Neural progenitor cell (in vitro differentiated cells): ENCODE results near the gene CDC5L. TPM values are rescaled to one million over a fixed set of nuclear protein-coding genes. Genes with fewer than 3 reads are reported as not detected.

Experiments
- DNase-seq: peaks from one replicate; pipeline ENCODE4 v3.0.0-alpha.2; 2016; ENCODE audit warnings: low spot score
- H2AFZ ChIP-seq: fragments of 200-600 bp; sonication (generic); replicated peaks from 2 replicates; pipeline ENCODE4 v1.6.1; 2016; ENCODE audit warnings: antibody characterized with exemption
- H3F3A ChIP-seq: fragments of 200-600 bp; sonication (generic); 2 replicates; pipeline ENCODE4 v1.6.1; 2016; ENCODE audit warnings: antibody characterized with exemption, low read depth
- H3K27ac ChIP-seq: fragments of 200-600 bp; sonication (generic); 2 replicates; pipeline ENCODE4 v1.5.1; 2016; ENCODE audit warnings: mild to moderate bottlenecking
- H3K27me3 ChIP-seq: fragments of 200-600 bp; sonication (generic); 2 replicates; pipeline ENCODE4 v1.6.1; 2016; ENCODE audit warnings: mild to moderate bottlenecking, moderate library complexity
- H3K36me3 ChIP-seq: fragments of 200-600 bp; sonication (generic); 2 replicates; pipeline ENCODE4 v1.5.1; 2016
- H3K4me1 ChIP-seq: fragments of 200-600 bp; sonication (generic); 2 replicates; pipeline ENCODE4 v1.6.1; 2016; ENCODE audit warnings: mixed run types
- H3K4me2 ChIP-seq: fragments of 200-600 bp; sonication (generic); 2 replicates; pipeline ENCODE4 v1.6.1; 2016
- H3K4me3 ChIP-seq: fragments of 200-600 bp; sonication (generic); 2 replicates; pipeline ENCODE4 v1.5.1; 2016
- H3K79me2 ChIP-seq: fragments of 200-600 bp; sonication (generic); 2 replicates; pipeline ENCODE4 v1.6.1; 2016; ENCODE audit warnings: low read depth
- H3K9ac ChIP-seq: fragments of 200-600 bp; sonication (generic); 2 replicates; pipeline ENCODE4 v1.6.1; 2016
- H3K9me3 ChIP-seq: fragments of 200-600 bp; sonication (generic); 2 replicates; pipeline ENCODE4 v1.5.1; 2016; ENCODE audit warnings: low read depth
- H4K20me1 ChIP-seq: fragments of 200-600 bp; sonication (generic); 2 replicates; pipeline ENCODE4 v1.6.1; 2016; ENCODE audit warnings: low read depth
- H3K27ac Mint-ChIP-seq: 3 replicates; pipeline ENCODE4 v1.8.0; 2021; ENCODE audit warnings: mixed read lengths
- H3K27me3 Mint-ChIP-seq: 2 replicates; pipeline ENCODE4 v1.8.0; 2022; ENCODE audit warnings: low read depth, mild to moderate bottlenecking, inconsistent platforms, moderate library complexity, mixed read lengths; ENCODE audit not compliant: insufficient read depth
- H3K36me3 Mint-ChIP-seq: 3 replicates; pipeline ENCODE4 v1.8.0; 2021; ENCODE audit warnings: mixed read lengths
- H3K4me1 Mint-ChIP-seq: 3 replicates; pipeline ENCODE4 v1.8.0; 2021; ENCODE audit warnings: mixed read lengths
- H3K4me3 Mint-ChIP-seq: 3 replicates; pipeline ENCODE4 v1.8.0; 2021; ENCODE audit warnings: mild to moderate bottlenecking, moderate library complexity, mixed read lengths
- H3K9me3 Mint-ChIP-seq: 3 replicates; pipeline ENCODE4 v1.8.0; 2020; ENCODE audit warnings: mixed read lengths
- EZH2 ChIP-seq: fragments of 200-600 bp; sonication (generic); IDR thresholded peaks from 2 replicates; pipeline ENCODE4 v1.6.1; 2017; ENCODE audit warnings: antibody characterized with exemption, mild to moderate bottlenecking, moderate library complexity
- EZH2phosphoT487 ChIP-seq: fragments of 200-600 bp; sonication (generic); IDR thresholded peaks from 2 replicates; pipeline ENCODE4 v1.6.1; 2017; ENCODE audit warnings: antibody characterized with exemption
- total RNA-seq: library from RNA; depleted of rRNA; stranded (reverse); fragments of >200 nt; gene quantifications from 2 replicates; pipeline ENCODE4 v1.2.3, GENCODE V29; 2015; ENCODE audit warnings: low replicate concordance
- TF ChIP-seq, protein P1 (sequence below): fragments of 200-600 bp; sonication (generic); IDR thresholded peaks from 2 replicates; pipeline ENCODE4 v1.5.1; 2017; ENCODE audit warnings: antibody characterized with exemption, mild to moderate bottlenecking

The CDC5L gene
- total RNA-seq, 1 donor from 2014 or later = 53.6 TPM

- Histone ChIP-seq H3K9ac (no peak overlapping the region), H3F3A (peaks cover 5% of the 10 kb centered on the region), H3K79me2 (peaks cover 35% of the 10 kb centered on the region), H3K36me3 (peaks cover 54% of the 10 kb centered on the region), H3K4me1 (no peaks in the 10 kb centered on the region), H3K9me3 (no peaks in the 10 kb centered on the region), H3K27me3 (no peaks in the 10 kb centered on the region), H3K4me2 (no peak overlapping the region), H4K20me1 (peaks cover 10% of the 10 kb centered on the region), H3K4me3 (no peak overlapping the region), H3K27ac (no peak overlapping the region), H2AFZ (no peak overlapping the region)
- Mint-ChIP-seq H3K36me3 (peaks cover 55% of the 10 kb centered on the region), H3K4me1 (no peaks in the 10 kb centered on the region), H3K4me3 (no peak overlapping the region), H3K27ac (no peak overlapping the region), H3K27me3 (no peaks in the 10 kb centered on the region), H3K9me3 (no peaks in the 10 kb centered on the region)
- no peak for DNase-seq
- no peak for TF ChIP-seq EZH2
- TF ChIP-seq, protein P1, sequence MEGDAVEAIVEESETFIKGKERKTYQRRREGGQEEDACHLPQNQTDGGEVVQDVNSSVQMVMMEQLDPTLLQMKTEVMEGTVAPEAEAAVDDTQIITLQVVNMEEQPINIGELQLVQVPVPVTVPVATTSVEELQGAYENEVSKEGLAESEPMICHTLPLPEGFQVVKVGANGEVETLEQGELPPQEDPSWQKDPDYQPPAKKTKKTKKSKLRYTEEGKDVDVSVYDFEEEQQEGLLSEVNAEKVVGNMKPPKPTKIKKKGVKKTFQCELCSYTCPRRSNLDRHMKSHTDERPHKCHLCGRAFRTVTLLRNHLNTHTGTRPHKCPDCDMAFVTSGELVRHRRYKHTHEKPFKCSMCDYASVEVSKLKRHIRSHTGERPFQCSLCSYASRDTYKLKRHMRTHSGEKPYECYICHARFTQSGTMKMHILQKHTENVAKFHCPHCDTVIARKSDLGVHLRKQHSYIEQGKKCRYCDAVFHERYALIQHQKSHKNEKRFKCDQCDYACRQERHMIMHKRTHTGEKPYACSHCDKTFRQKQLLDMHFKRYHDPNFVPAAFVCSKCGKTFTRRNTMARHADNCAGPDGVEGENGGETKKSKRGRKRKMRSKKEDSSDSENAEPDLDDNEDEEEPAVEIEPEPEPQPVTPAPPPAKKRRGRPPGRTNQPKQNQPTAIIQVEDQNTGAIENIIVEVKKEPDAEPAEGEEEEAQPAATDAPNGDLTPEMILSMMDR = no peak
- no peak for TF ChIP-seq EZH2phosphoT487
Observed at GRCh38 chr6:44404715-44405099, 17.2 kb downstream of the CDC5L start.

GRCh38 chr6:44407951-44408670, 20.6 kb downstream of the CDC5L start:
- Histone ChIP-seq H3K9me3 (no peaks in the 10 kb centered on the region), H3K4me3 (no peak overlapping the region), H3F3A (peaks cover 5% of the 10 kb centered on the region), H3K79me2 (peaks cover 41% of the 10 kb centered on the region), H3K27me3 (no peaks in the 10 kb centered on the region), H3K4me1 (no peaks in the 10 kb centered on the region), H2AFZ (no peak overlapping the region), H3K36me3 (peaks cover 52% of the 10 kb centered on the region), H4K20me1 (no peaks in the 10 kb centered on the region), H3K27ac (no peak overlapping the region), H3K9ac (no peak overlapping the region), H3K4me2 (no peak overlapping the region)
- no peak for DNase-seq
- no peaks in the 10 kb centered on the region for H3K27me3 Mint-ChIP-seq
- H3K9me3 Mint-ChIP-seq = no peaks in the 10 kb centered on the region
- no peak overlapping the region for H3K27ac Mint-ChIP-seq
- H3K4me1 Mint-ChIP-seq = no peaks in the 10 kb centered on the region
- H3K36me3 Mint-ChIP-seq = peaks cover 61% of the 10 kb centered on the region
- TF ChIP-seq EZH2 (no peak), EZH2phosphoT487 (no peak)
- TF ChIP-seq, protein P1 = no peak
- no peak overlapping the region for H3K4me3 Mint-ChIP-seq

DNA sequence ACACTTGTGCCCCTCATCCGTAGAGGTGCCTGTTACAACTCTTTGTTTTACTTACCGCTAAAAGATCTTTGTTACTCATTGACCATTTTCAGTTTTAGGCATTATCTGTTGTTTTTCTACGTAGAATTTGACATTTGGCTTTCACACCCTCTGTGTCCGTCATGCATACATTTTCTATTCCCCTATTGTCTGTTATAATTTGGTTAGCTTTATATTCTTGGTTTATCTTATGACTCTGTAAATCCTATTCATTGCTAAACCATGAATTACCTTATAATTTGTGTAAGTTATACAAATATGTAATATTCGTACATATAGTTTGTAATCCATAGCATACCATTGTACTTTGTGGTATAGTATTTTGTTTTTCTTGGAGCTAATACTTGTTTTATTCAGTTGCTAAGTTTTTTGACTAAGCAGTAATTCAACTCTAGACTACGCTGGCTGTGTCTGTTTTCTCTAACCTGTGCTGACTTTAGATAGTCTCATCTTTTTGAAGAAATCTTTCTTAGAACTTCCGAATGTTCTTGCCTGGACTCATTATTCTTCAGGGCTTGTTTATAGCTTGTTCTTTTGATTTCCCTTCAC, 21.8 kb downstream of the CDC5L start:
- no peak overlapping the region for H2AFZ ChIP-seq
- no peak for DNase-seq
- H3K4me1 Mint-ChIP-seq = no peaks in the 10 kb centered on the region
- H3K4me1 ChIP-seq = no peaks in the 10 kb centered on the region
- no peaks in the 10 kb centered on the region for H3F3A ChIP-seq
- H3K4me3 Mint-ChIP-seq = no peak overlapping the region
- no peaks in the 10 kb centered on the region for H3K9me3 ChIP-seq
- TF ChIP-seq EZH2 (no peak), EZH2phosphoT487 (no peak)
- TF ChIP-seq, protein P1 = no peak
- H3K4me3 ChIP-seq = no peak overlapping the region
- no peaks in the 10 kb centered on the region for H3K27me3 ChIP-seq
- H3K79me2 ChIP-seq = peaks cover 45% of the 10 kb centered on the region
- no peak overlapping the region for H3K4me2 ChIP-seq
- H3K27ac ChIP-seq = no peak overlapping the region
- peaks cover 44% of the 10 kb centered on the region for H3K36me3 ChIP-seq
- no peak overlapping the region for H3K27ac Mint-ChIP-seq
- H3K36me3 Mint-ChIP-seq = peaks cover 57% of the 10 kb centered on the region
- no peaks in the 10 kb centered on the region for H4K20me1 ChIP-seq
- no peak overlapping the region for H3K9ac ChIP-seq
- H3K27me3 Mint-ChIP-seq = no peaks in the 10 kb centered on the region
- no peaks in the 10 kb centered on the region for H3K9me3 Mint-ChIP-seq
